K562 (cell line): ENCODE measurements around the gene GDAP1L1. TPM values are rescaled to one million over a fixed set of nuclear protein-coding genes. Genes with fewer than 3 reads are reported as not detected.

ENCODE experiments used
- ATAC-seq: fragments of 200-7000 bp; cut with Tn5 transposase; 3 replicates; pipeline ENCODE4 v1.9.1; 2020; ENCODE audit warnings: moderate library complexity
- BruUV-seq: library from RNA; stranded (reverse); fragments of 400-500 nt; replicated peaks from 2 replicates; lab custom pipeline; 2021; lab: Mats Ljungman, UMichigan
- CTCF ChIA-PET: fragments of 300-600 bp; formaldehyde crosslinking; extraction: SDS; loops from one replicate; lab custom pipeline; 2021; ENCODE audit warnings: low intra/inter-chr PET ratio; lab: Yijun Ruan, JAX
- POLR2A ChIA-PET: fragments of 300-600, 350-650 bp; sonication (Branson Sonifier 250); formaldehyde crosslinking; extraction: SDS; loops from one replicate; lab custom pipeline; 2021; ENCODE audit warnings: antibody characterized with exemption, inconsistent platforms; lab: Yijun Ruan, JAX
- DNase-seq, 4 experiments: peaks; one replicate each; pipeline versions ENCODE4 v3.0.0 to v3.0.0-alpha.2; 2011 to 2018; ENCODE audit warnings: low spot score in 3 of 4, mixed read lengths in 3 of 4; ENCODE audit errors: extremely low read depth in 1 of 4
- FAIRE-seq: peaks from 2 replicates; lab custom pipeline; 2011; peaks lifted over from hg19 to GRCh38; lab: Jason Lieb, UNC
- H2AFZ ChIP-seq: 2 replicates; pipeline ENCODE4 v1.6.0; 2011; ENCODE audit warnings: low read depth, low read length, control low read depth, inconsistent platforms
- H3K27ac ChIP-seq: fragments of 200-600 bp; 3 replicates; pipeline ENCODE4 v1.8.0; 2011; ENCODE audit warnings: low read depth, mild to moderate bottlenecking, control low read depth, inconsistent platforms, low read length, moderate library complexity, mixed read lengths; ENCODE audit errors: extremely low read depth
- H3K27me3 ChIP-seq, 2 experiments: fragments of 300-600 bp in 1 of 2; 2 replicates in 1 of 2; 3 replicates in 1 of 2; pipeline versions ENCODE4 v1.6.0 to v1.8.0; 2011; ENCODE audit warnings: inconsistent platforms in 2 of 2, low read length in 2 of 2, mild to moderate bottlenecking in 1 of 2, mixed read lengths in 1 of 2, moderate library complexity in 1 of 2; ENCODE audit not compliant: control insufficient read depth in 2 of 2, insufficient read depth in 2 of 2
- H3K36me3 ChIP-seq: fragments of 300-600 bp; 3 replicates; pipeline ENCODE4 v1.8.0; 2011; ENCODE audit warnings: mild to moderate bottlenecking, low read length, inconsistent platforms; ENCODE audit not compliant: control insufficient read depth, insufficient read depth
- H3K4me1 ChIP-seq, 2 experiments: fragments of 200-600 bp in 1 of 2; replicated peaks in 1 of 2; 2 replicates in 1 of 2; 3 replicates in 1 of 2; pipeline versions ENCODE4 v1.5.1 to v1.8.0; 2011; ENCODE audit warnings: inconsistent platforms in 2 of 2, low read length in 2 of 2, mild to moderate bottlenecking in 1 of 2, mixed read lengths in 1 of 2, moderate library complexity in 1 of 2; ENCODE audit not compliant: control insufficient read depth in 2 of 2, insufficient read depth in 2 of 2
- H3K4me2 ChIP-seq: 2 replicates; pipeline ENCODE4 v1.6.1; 2011; ENCODE audit warnings: low read length, control low read depth, inconsistent platforms, mixed read lengths; ENCODE audit not compliant: insufficient read depth
- H3K4me3 ChIP-seq: fragments of 200-600 bp; sonication (generic), shearing (Covaris generic); 2 replicates; pipeline ENCODE4 v1.5.1; 2016; ENCODE audit warnings: control low read depth, inconsistent platforms
- H3K79me2 ChIP-seq: fragments of 200-600 bp; 3 replicates; pipeline ENCODE4 v1.8.0; 2011; ENCODE audit warnings: low read length, inconsistent platforms; ENCODE audit not compliant: control insufficient read depth, insufficient read depth
- H3K9ac ChIP-seq, 2 experiments: 2 replicates each; pipeline versions ENCODE4 v1.6.0 to v1.6.1; 2011; ENCODE audit warnings: low read depth in 2 of 2, low read length in 2 of 2, control low read depth in 1 of 2, inconsistent platforms in 1 of 2, mild to moderate bottlenecking in 1 of 2, mixed read lengths in 1 of 2; ENCODE audit not compliant: insufficient read depth in 1 of 2
- H3K9me1 ChIP-seq: one replicate; pipeline ENCODE4 v1.6.0; 2011; ENCODE audit warnings: inconsistent platforms, mild to moderate bottlenecking, low read length, moderate library complexity; ENCODE audit not compliant: control insufficient read depth, insufficient read depth
- H3K9me3 ChIP-seq: replicated peaks from 2 replicates; pipeline ENCODE4 v1.5.1; 2011; ENCODE audit warnings: low read depth, low read length, inconsistent platforms; ENCODE audit not compliant: control insufficient read depth, insufficient read depth
- H4K20me1 ChIP-seq: replicated peaks from 2 replicates; pipeline ENCODE4 v1.6.1; 2011; ENCODE audit warnings: low read length, inconsistent platforms, mixed read lengths; ENCODE audit not compliant: control insufficient read depth, insufficient read depth
- DNMT1 ChIP-seq: fragments of 450-650 bp; IDR thresholded peaks from 2 replicates; pipeline ENCODE4 v1.6.1; 2016; ENCODE audit warnings: antibody characterized with exemption, mild to moderate bottlenecking
- HMGN3 ChIP-seq: IDR thresholded peaks from 2 replicates; pipeline ENCODE4 v1.6.1; 2011; ENCODE audit warnings: borderline replicate concordance, low read depth, mild to moderate bottlenecking, mixed read lengths, low read length; ENCODE audit not compliant: insufficient read length; ENCODE audit errors: extremely low read depth
- LCOR ChIP-seq: sonication (generic); formaldehyde crosslinking; IDR thresholded peaks from 2 replicates; pipeline ENCODE4 v1.8.0; 2022; ENCODE audit warnings: mild to moderate bottlenecking, missing genetic modification reagents
- MAFK ChIP-seq: IDR thresholded peaks from 2 replicates; pipeline ENCODE4 v1.6.1; 2011; ENCODE audit warnings: low read length, improper control_type of control experiment
- NBN ChIP-seq: fragments of 450-650 bp; IDR thresholded peaks from 2 replicates; pipeline ENCODE4 v1.6.1; 2016; ENCODE audit warnings: low read depth, mild to moderate bottlenecking
- PCBP1 ChIP-seq: fragments of 200-400 bp; formaldehyde crosslinking; IDR thresholded peaks from 2 replicates; pipeline ENCODE4 v1.6.1; 2018; ENCODE audit warnings: mild to moderate bottlenecking, low read depth, low read length; ENCODE audit not compliant: poor library complexity, severe bottlenecking
- SRSF7 ChIP-seq: fragments of 200-400 bp; formaldehyde crosslinking; optimal IDR thresholded peaks from 2 replicates; pipeline ENCODE3; 2017; ENCODE audit warnings: mild to moderate bottlenecking, low read depth, low read length
- TAF1 ChIP-seq: IDR thresholded peaks from 2 replicates; pipeline ENCODE4 v1.6.1; 2011; ENCODE audit warnings: mild to moderate bottlenecking, low read length, moderate library complexity; ENCODE audit not compliant: insufficient read depth, control insufficient read depth, severe bottlenecking; ENCODE audit errors: extremely low read depth
- TAF7 ChIP-seq: fragments of 450-650 bp; IDR thresholded peaks from 2 replicates; pipeline ENCODE4 v1.6.1; 2016; ENCODE audit warnings: missing genetic modification characterization, missing compliant biosample characterization
- ZNF133 ChIP-seq: fragments of 250-450 bp; sonication (Bioruptor Pico); IDR thresholded peaks from 2 replicates; pipeline ENCODE4 v1.4.0; 2020; ENCODE audit warnings: mild to moderate bottlenecking
- ZNF232 ChIP-seq: sonication (generic); formaldehyde crosslinking; IDR thresholded peaks from 2 replicates; pipeline ENCODE4 v1.8.0; 2022; ENCODE audit warnings: mild to moderate bottlenecking, missing genetic modification reagents
- ZNF24 ChIP-seq: fragments of 450-650 bp; IDR thresholded peaks from 2 replicates; pipeline ENCODE4 v1.6.1; 2016
- ZSCAN29 ChIP-seq: fragments of 450-650 bp; IDR thresholded peaks from 2 replicates; pipeline ENCODE4 v1.6.1; 2017
- WGBS: fragments of 100-300 bp; shearing (Covaris generic); methylation state at CpG from one replicate; pipeline ENCODE4 v1.1.6; 2016; ENCODE audit warnings: low coverage, mixed read lengths; ENCODE audit not compliant: insufficient coverage; ENCODE audit errors: missing lambda C conversion rate; 5-methylcytosine and 5-hydroxymethylcytosine counted together
- in situ Hi-C: fragments of 300-500 bp; cut with MboI; formaldehyde crosslinking; loops from 4 replicates; pipeline ENCODE4 v1.15.0; 2018; ENCODE audit warnings: inconsistent platforms, mixed read lengths
- intact Hi-C: fragments of 100-400 bp; cut with micrococcal nuclease; formaldehyde crosslinking; loops from 2 replicates; pipeline ENCODE4 v1.14.2; 2022
- polyA plus RNA-seq, 8 experiments: library from polyadenylated mRNA; depleted of rRNA in 4 of 8; stranded (reverse) in 5 of 8; unstranded in 3 of 8; fragments of >200 nt; fragmentation: Nextera tagmentation in 2 of 8; fragmentation: Illumina TruSeq in 1 of 8; extraction: Ambion mirVana in 2 of 8; extraction: Trizol in 1 of 8; gene quantifications; 2 replicates each; pipeline versions ENCODE4 v1.2.1 to v1.2.3, GENCODE V29; 2011 to 2014; ENCODE audit warnings: inconsistent platforms in 1 of 8, missing spikeins in 1 of 8
- total RNA-seq, 7 experiments: library from RNA; depleted of rRNA in 6 of 7; stranded (reverse); fragments of >200 nt in 6 of 7; fragmentation: Illumina TruSeq in 2 of 7; extraction: Trizol in 2 of 7; gene quantifications; 2 replicates each; pipeline versions ENCODE4 v1.2.1 to v1.2.3, GENCODE V29; 2011 to 2021; ENCODE audit warnings: low replicate concordance in 1 of 7
- TF ChIP-seq, protein P1 (sequence below): sonication (generic); formaldehyde crosslinking; IDR thresholded peaks from 2 replicates; pipeline ENCODE4 v1.5.0; 2020; ENCODE audit warnings: missing genetic modification reagents
- TF ChIP-seq, protein P2 (sequence below): sonication (generic); formaldehyde crosslinking; IDR thresholded peaks from 2 replicates; pipeline ENCODE4 v1.9.0; 2022; ENCODE audit warnings: mild to moderate bottlenecking, missing genetic modification reagents
- TF ChIP-seq, protein P3 (sequence below), 2 experiments: fragments of 200-800 bp in 1 of 2; sonication (Bioruptor generic) in 1 of 2; sonication (generic) in 1 of 2; formaldehyde crosslinking in 1 of 2; IDR thresholded peaks in 1 of 2; conservative IDR thresholded peaks in 1 of 2; 2 replicates each; pipeline versions ENCODE4 v1.5.0 to v1.6.1; 2016 to 2020; ENCODE audit warnings: missing compliant biosample characterization in 1 of 2, missing genetic modification characterization in 1 of 2, missing genetic modification reagents in 1 of 2

GDAP1L1 gene
- total and polyA plus RNA-seq, 9 of the 15 experiments (the other 6 are each of a cell fraction or from before 2014, with no cell fraction given): 0.06 to 0.40 (median 0.19) TPM; not detected in 5

DNA sequence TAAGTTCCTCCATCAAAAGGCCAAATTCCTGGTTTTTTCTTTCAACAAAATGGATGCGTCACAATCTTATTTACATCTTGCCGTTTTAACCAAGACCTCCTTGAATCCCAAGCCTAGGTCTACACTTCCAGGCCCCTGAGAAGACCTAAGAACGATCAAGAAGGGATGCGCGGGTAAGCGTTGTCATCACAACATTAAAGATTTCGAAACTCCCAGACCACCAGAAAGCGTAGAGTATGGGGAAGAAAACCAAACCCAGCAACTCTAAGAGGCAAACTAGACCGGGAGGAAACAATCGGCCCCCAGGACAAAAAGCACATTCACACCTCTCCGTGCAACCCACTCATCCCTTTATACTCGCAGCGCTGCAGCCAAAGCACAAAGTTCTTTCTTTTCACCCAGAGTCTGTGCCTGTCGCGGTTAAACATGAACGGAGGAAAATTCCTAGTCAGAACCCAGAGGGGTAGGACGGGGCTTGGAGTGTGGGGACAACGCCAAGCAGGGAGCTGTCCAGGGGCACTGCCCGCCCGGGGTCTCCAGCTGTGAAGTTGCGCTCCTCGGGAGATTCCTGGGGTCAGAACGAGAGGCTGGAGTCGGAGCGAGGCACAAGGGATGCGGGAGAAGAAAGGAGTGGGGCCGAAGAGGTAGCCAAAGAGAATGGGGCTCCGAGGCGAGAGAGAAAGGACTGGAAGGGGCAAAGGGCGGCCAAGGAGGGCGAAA, 37.3 kb upstream of the GDAP1L1 start (continued):
- TF ChIP-seq, protein P1, sequence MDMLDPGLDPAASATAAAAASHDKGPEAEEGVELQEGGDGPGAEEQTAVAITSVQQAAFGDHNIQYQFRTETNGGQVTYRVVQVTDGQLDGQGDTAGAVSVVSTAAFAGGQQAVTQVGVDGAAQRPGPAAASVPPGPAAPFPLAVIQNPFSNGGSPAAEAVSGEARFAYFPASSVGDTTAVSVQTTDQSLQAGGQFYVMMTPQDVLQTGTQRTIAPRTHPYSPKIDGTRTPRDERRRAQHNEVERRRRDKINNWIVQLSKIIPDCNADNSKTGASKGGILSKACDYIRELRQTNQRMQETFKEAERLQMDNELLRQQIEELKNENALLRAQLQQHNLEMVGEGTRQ (CRISPR knock-in tag): no peak
- TF ChIP-seq NBN (0 out of 2 replicates have a peak, but pooled peaks have one; percentile 34), ZNF24 (no peak), SRSF7 (no peak)
- TF ChIP-seq, all 486 proteins: peak for 20

DNA sequence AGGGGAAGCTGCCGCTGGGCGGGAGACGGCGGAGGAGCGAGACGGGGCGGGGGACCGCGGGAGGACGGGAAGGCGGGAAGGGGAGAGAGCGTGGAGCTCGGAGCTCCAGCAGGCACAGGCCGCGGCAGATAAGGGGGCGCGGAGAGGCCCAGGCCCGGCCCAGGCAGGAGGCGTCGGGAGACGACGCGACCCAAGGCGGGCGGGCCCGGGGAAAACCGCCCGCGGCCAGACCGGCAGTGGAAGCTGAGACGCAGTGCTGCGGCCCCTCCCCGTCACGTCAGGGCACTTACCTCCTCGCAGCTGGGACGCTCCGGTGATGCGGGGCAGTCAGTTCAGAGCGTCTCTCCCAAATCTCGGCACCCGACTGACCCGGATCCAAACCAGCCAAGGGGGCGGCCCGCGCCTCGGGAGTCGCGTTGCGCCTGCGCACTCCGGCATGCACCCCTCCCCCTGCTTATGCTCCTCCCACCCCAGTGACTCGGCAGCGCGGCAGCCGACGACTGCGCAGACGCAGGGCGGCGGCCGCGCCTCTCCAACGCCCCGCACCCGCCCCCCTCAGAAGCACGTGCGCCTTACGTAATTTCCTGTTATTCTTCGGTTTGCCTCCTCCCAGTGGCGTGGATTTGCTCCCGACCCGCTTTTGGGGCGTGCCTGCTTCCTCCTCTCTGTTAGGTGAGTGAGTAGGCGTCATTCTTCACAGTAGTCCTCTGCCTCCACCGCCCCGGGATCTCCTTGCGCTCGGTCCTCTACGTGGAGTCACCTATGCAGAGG, 36.5 kb upstream of the GDAP1L1 start, which contains the start of gene OSER1:
OSER1 (minus strand) TSS at position 366 of the 771 bp plus-strand sequence. CDS start 3,814 bp downstream, outside the sequence.
- Histone ChIP-seq H3K9ac (peak within 1 kb of the TSS; percentile 82 to 97), H3K9me3 (no peaks in the 10 kb centered on the region), H3K27ac (peak within 1 kb of the TSS; percentile 92), H2AFZ (peak within 1 kb of the TSS; percentile 85), H3K9me1 (no peaks in the 10 kb centered on the region), H3K4me1 (peaks cover 17 to 24% of the 10 kb centered on the region in 2 experiments), H4K20me1 (peaks cover 4% of the 10 kb centered on the region; the same call in 1 of the 2 replicates), H3K79me2 (peaks cover 45% of the 10 kb centered on the region), H3K4me2 (peak within 1 kb of the TSS; percentile 93), H3K36me3 (peaks cover 8% of the 10 kb centered on the region; the same call in 2 of the 3 replicates), H3K27me3 (no peaks in the 10 kb centered on the region), H3K4me3 (peak within 1 kb of the TSS; percentile 94)
- under 1% methylated on average over 40 of the region's 79 CpGs for WGBS
- peak; percentile 95 for FAIRE-seq
- POLR2A ChIA-PET: interaction anchor here (0.8 to 1.4 kb wide), 3 partner anchors 8 to 174 kb away, joined by 3 to 6 read pairs (median 4); no protein-coding TSS in a partner anchor
- CTCF ChIA-PET: interaction anchor here (1.3 kb wide), 1 partner anchor 176 kb away, joined by 5 read pairs; no protein-coding TSS in a partner anchor
- peak; percentile 97 to 99 (median 99) for DNase-seq
- intact Hi-C loops (no loop called here), in situ Hi-C loops (loop anchor here (5.0 to 10.0 kb wide), 3 partner anchors 172 to 394 kb away; no protein-coding TSS in a partner anchor)
- ATAC-seq: peak; percentile 89
- no TSS peak for BruUV-seq
- TF ChIP-seq ZNF133 (CRISPR knock-in tag): no peak
- no peak for TF ChIP-seq TAF7 (tag)
- TF ChIP-seq, protein P2, sequence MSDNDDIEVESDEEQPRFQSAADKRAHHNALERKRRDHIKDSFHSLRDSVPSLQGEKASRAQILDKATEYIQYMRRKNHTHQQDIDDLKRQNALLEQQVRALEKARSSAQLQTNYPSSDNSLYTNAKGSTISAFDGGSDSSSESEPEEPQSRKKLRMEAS (CRISPR knock-in tag): peak; percentile 90
- TF ChIP-seq, protein P3, sequence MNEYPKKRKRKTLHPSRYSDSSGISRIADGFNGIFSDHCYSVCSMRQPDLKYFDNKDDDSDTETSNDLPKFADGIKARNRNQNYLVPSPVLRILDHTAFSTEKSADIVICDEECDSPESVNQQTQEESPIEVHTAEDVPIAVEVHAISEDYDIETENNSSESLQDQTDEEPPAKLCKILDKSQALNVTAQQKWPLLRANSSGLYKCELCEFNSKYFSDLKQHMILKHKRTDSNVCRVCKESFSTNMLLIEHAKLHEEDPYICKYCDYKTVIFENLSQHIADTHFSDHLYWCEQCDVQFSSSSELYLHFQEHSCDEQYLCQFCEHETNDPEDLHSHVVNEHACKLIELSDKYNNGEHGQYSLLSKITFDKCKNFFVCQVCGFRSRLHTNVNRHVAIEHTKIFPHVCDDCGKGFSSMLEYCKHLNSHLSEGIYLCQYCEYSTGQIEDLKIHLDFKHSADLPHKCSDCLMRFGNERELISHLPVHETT (CRISPR knock-in tag; conservative IDR thresholded peaks at IDR 0.05 in 1 of 2, IDR thresholded peaks at IDR 0.05 in 1 of 2): peak in 1 of 2 experiments; percentile 32; a peak in 1 of 4 replicates
- no peak for TF ChIP-seq ZNF232 (CRISPR knock-in tag)
- TF ChIP-seq HMGN3: peak; percentile 69
- 0 out of 2 replicates have a peak, but pooled peaks have one; percentile 7 for TF ChIP-seq DNMT1
- no peak for TF ChIP-seq ZSCAN29
- peak; percentile 45; the same call in 1 of the 2 replicates for TF ChIP-seq MAFK
- TF ChIP-seq PCBP1: peak; percentile 27
- TF ChIP-seq TAF1: peak; percentile 66
- TF ChIP-seq LCOR: peak; percentile 59
